Measurements from ENCODE around the gene NTRK1. TPM values are rescaled to one million over a fixed set of nuclear protein-coding genes. Genes with fewer than 3 reads are reported as not detected.
A peak's percentile ranks its signal among the peaks of the same experiment; 100 is the strongest.

The NTRK1 gene
- total and polyA plus RNA-seq, 9 donors, result 0.35 to 1.9 (median 0.88) TPM

- H3K27me3 ChIP-seq (ENCODE audit: control insufficient read depth, insufficient read depth, low read length), result peaks cover 42% of the 10 kb centered on the region
- peaks cover 59% of the 10 kb centered on the region for H3K4me1 ChIP-seq (ENCODE audit: control insufficient read depth, insufficient read depth, low read length)
- no peak for DNase-seq
- 48% methylated on average over 3 of the region's 3 CpGs for WGBS (ENCODE audit: insufficient coverage)
- H3K36me3 ChIP-seq (ENCODE audit: control insufficient read depth, insufficient read depth, low read length), result no peaks in the 10 kb centered on the region
- H3K27ac ChIP-seq (ENCODE audit: low read length), result no peak overlapping the region
- H3K9me3 ChIP-seq (replicated peaks; ENCODE audit: control insufficient read depth, low read depth, low read length), result no peaks in the 10 kb centered on the region
- H3K4me3 ChIP-seq (ENCODE audit: low read length), result no peak overlapping the region
These were observed 6.0 kb upstream of the NTRK1 start for GRCh38 chr1:156854634-156855033.

DNA sequence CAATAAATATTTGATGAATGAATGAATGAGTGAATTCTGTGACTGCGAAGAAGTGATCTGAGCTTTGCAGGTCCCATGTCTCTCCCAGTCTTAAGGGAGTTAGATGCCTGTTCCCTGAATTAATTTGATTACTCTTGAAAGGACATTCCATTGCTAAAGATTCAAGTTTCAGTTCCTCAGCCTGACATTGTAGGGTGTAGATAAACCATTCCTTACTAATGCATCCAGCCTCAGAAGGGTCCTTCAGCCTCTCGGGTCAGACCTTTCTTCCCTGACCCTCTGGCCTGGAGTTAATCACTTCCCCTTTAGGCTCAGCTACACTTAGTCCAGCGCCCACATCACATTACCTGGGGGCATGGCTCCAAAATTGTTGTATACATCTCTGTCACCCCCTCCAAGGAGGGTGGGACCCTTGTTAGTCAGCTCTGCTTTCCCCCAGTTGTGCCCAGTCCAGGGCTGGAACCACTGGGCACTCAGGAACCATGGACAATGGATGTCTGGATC is 4.3 kb upstream of the NTRK1 start:
- H3K27ac ChIP-seq (ENCODE audit: low read length), result no peak overlapping the region
- whole genome bisulfite sequencing (ENCODE audit: insufficient coverage), result 43% methylated on average over 1 of the region's 3 CpGs
- H3K36me3 ChIP-seq (ENCODE audit: control insufficient read depth, insufficient read depth, low read length), result no peaks in the 10 kb centered on the region
- no peak for DNase-seq
- no peaks in the 10 kb centered on the region for H3K9me3 ChIP-seq (replicated peaks; ENCODE audit: control insufficient read depth, low read depth, low read length)
- peaks cover 72% of the 10 kb centered on the region for H3K4me1 ChIP-seq (ENCODE audit: control insufficient read depth, insufficient read depth, low read length)
- H3K4me3 ChIP-seq (ENCODE audit: low read length), result no peak overlapping the region
- H3K27me3 ChIP-seq (ENCODE audit: control insufficient read depth, insufficient read depth, low read length), result peaks cover 52% of the 10 kb centered on the region

DNA sequence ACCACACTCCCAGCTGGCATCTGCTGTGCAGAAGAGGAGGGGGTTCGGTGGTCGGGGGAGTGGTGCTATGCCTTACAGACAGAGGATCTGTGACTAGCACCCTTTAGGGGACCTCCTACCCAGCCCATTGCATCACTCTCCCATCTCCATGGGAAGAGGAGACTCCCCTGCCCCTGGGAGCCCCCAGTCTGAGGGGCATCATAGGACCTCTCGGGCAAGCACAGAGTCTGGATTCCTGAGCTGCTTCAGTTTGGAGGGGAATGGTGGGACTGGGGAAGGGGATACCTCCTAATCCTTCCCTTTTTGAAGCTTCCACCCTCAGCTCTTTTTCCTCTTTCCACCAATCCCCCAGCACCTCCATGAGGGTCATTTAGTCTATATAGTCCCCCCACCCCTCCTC is 3.1 kb upstream of the NTRK1 start:
- Histone ChIP-seq H3K27ac (ENCODE audit: low read length) (no peak overlapping the region), H3K36me3 (ENCODE audit: control insufficient read depth, insufficient read depth, low read length) (no peaks in the 10 kb centered on the region), H3K27me3 (ENCODE audit: control insufficient read depth, insufficient read depth, low read length) (peaks cover 61% of the 10 kb centered on the region), H3K9me3 (replicated peaks; ENCODE audit: control insufficient read depth, low read depth, low read length) (no peaks in the 10 kb centered on the region), H3K4me3 (ENCODE audit: low read length) (no peak overlapping the region), H3K4me1 (ENCODE audit: control insufficient read depth, insufficient read depth, low read length) (peaks cover 64% of the 10 kb centered on the region)
- DNase-seq, result no peak
- WGBS (ENCODE audit: insufficient coverage), result no CpG with 5 or more reads among the region's 3 CpGs

DNA sequence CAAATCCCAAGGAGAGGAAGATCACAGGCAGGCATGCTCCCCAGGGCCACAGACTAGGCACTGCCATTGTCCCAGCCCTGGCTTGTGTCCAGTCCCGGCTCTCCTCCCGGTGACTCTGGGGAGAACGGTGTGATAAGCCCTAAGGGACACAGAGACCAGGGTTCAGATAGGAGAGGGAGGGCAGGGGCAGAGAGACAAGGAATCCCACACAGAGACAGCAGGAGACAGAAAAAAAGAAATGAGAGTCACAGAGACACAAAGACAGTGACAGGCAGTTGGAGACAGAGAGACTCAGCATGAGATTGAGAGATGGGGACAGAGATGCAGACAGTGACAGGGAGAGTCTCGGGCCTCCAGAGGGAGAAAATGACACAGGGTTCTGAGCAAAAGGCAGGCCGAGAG is 2.1 kb upstream of the NTRK1 start:
- Histone ChIP-seq H3K4me3 (ENCODE audit: low read length) (no peak overlapping the region), H3K36me3 (ENCODE audit: control insufficient read depth, insufficient read depth, low read length) (no peaks in the 10 kb centered on the region), H3K27ac (ENCODE audit: low read length) (peak overlapping the region; percentile 13), H3K27me3 (ENCODE audit: control insufficient read depth, insufficient read depth, low read length) (peaks cover 72% of the 10 kb centered on the region), H3K4me1 (ENCODE audit: control insufficient read depth, insufficient read depth, low read length) (peaks cover 53% of the 10 kb centered on the region), H3K9me3 (replicated peaks; ENCODE audit: control insufficient read depth, low read depth, low read length) (no peaks in the 10 kb centered on the region)
- no peak for DNase-seq
- 10% methylated on average over 5 of the region's 5 CpGs for WGBS (ENCODE audit: insufficient coverage)

DNA sequence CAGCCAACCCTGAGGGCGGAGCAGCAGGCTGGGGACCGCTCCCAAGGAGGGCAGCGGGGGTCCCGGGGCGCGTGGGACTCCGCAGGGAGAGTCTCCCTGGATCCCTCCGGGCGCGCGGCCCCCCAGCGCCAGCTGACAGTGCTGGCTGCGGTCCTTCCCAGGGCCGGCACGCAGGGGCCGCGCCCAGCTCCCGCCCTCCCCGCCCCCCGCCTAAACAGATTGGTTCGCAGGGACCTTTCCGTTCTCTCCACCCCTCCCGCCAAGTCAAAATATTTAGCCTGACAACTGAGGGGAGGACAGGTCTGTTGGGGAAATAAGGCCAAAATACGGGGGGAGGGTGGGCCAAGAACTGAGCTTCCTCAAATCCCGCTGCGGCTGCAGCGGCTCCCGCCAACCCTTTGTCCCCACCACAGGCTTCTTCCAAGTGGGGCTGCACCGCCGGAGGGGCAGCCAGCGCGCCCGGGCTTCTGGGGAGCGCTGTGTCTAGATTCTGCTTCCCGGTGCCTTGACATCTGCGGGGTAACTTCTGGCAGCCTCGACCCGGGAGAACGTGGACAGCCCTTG is 1.6 kb upstream of the NTRK1 start, which contains the start of gene INSRR:
INSRR (minus strand) TSS at position 159 of the 564 bp plus-strand sequence. CDS start 496 bp downstream, outside the sequence.
- Histone ChIP-seq H3K27me3 (ENCODE audit: control insufficient read depth, insufficient read depth, low read length) (peaks cover 76% of the 10 kb centered on the region), H3K4me1 (ENCODE audit: control insufficient read depth, insufficient read depth, low read length) (peaks cover 49% of the 10 kb centered on the region), H3K36me3 (ENCODE audit: control insufficient read depth, insufficient read depth, low read length) (no peaks in the 10 kb centered on the region), H3K9me3 (replicated peaks; ENCODE audit: control insufficient read depth, low read depth, low read length) (no peaks in the 10 kb centered on the region), H3K4me3 (ENCODE audit: low read length) (peak within 1 kb of the TSS; percentile 34), H3K27ac (ENCODE audit: low read length) (peak within 1 kb of the TSS; percentile 20)
- peak; percentile 60 for DNase-seq
- WGBS (ENCODE audit: insufficient coverage), result 2% methylated on average over 29 of the region's 39 CpGs

GRCh38 chr1:156859523-156860112 is 1.0 kb upstream of the NTRK1 start:
- H3K4me3 ChIP-seq (ENCODE audit: low read length), result peak overlapping the region; percentile 34
- peaks cover 43% of the 10 kb centered on the region for H3K4me1 ChIP-seq (ENCODE audit: control insufficient read depth, insufficient read depth, low read length)
- H3K27ac ChIP-seq (ENCODE audit: low read length), result no peak overlapping the region
- peaks cover 82% of the 10 kb centered on the region for H3K27me3 ChIP-seq (ENCODE audit: control insufficient read depth, insufficient read depth, low read length)
- 1% methylated on average over 26 of the region's 33 CpGs for WGBS (ENCODE audit: insufficient coverage)
- no peaks in the 10 kb centered on the region for H3K36me3 ChIP-seq (ENCODE audit: control insufficient read depth, insufficient read depth, low read length)
- no peaks in the 10 kb centered on the region for H3K9me3 ChIP-seq (replicated peaks; ENCODE audit: control insufficient read depth, low read depth, low read length)
- DNase-seq, result peak; percentile 44

GRCh38 chr1:156860113-156860627 is 495 bp upstream of the NTRK1 start:
- DNase-seq, result peak; percentile 63
- 0% methylated on average over 34 of the region's 35 CpGs for WGBS (ENCODE audit: insufficient coverage)
- H3K4me3 ChIP-seq (ENCODE audit: low read length), result peak overlapping the region; percentile 36

DNA sequence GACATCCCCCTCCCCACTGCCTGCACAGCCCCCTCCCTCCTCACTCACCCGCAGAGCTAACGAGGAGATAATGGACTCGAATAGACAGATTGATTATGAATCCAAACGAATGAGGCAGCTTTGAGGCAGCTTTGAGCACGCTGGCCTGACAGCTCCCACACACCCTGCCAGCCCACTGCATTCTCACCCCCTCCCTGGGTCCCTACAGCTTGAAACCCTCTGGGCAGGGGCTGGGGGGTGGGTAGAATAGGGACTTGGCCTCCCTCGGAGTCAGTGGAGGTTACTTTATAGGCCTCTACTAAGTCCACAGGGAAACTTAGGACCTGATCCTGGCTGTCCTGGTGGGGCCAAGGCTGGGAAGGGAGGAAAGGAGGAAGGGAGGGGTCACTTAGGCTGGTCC is 1.9 kb downstream of the NTRK1 start:
- Histone ChIP-seq H3K27me3 (ENCODE audit: control insufficient read depth, insufficient read depth, low read length) (peaks cover 74% of the 10 kb centered on the region), H3K4me1 (ENCODE audit: control insufficient read depth, insufficient read depth, low read length) (peaks cover 45% of the 10 kb centered on the region), H3K36me3 (ENCODE audit: control insufficient read depth, insufficient read depth, low read length) (no peaks in the 10 kb centered on the region), H3K27ac (ENCODE audit: low read length) (no peak overlapping the region), H3K4me3 (ENCODE audit: low read length) (no peak overlapping the region), H3K9me3 (replicated peaks; ENCODE audit: control insufficient read depth, low read depth, low read length) (no peaks in the 10 kb centered on the region)
- no CpG with 5 or more reads among the region's 6 CpGs for WGBS (ENCODE audit: insufficient coverage)
- no peak for DNase-seq

More at GRCh38 chr1:156860113-156860627, 495 bp upstream of the NTRK1 start:
- Histone ChIP-seq H3K36me3 (ENCODE audit: control insufficient read depth, insufficient read depth, low read length) (no peaks in the 10 kb centered on the region), H3K27me3 (ENCODE audit: control insufficient read depth, insufficient read depth, low read length) (peaks cover 86% of the 10 kb centered on the region), H3K27ac (ENCODE audit: low read length) (peak overlapping the region; percentile 51), H3K4me1 (ENCODE audit: control insufficient read depth, insufficient read depth, low read length) (peaks cover 39% of the 10 kb centered on the region), H3K9me3 (replicated peaks; ENCODE audit: control insufficient read depth, low read depth, low read length) (no peaks in the 10 kb centered on the region)

DNA sequence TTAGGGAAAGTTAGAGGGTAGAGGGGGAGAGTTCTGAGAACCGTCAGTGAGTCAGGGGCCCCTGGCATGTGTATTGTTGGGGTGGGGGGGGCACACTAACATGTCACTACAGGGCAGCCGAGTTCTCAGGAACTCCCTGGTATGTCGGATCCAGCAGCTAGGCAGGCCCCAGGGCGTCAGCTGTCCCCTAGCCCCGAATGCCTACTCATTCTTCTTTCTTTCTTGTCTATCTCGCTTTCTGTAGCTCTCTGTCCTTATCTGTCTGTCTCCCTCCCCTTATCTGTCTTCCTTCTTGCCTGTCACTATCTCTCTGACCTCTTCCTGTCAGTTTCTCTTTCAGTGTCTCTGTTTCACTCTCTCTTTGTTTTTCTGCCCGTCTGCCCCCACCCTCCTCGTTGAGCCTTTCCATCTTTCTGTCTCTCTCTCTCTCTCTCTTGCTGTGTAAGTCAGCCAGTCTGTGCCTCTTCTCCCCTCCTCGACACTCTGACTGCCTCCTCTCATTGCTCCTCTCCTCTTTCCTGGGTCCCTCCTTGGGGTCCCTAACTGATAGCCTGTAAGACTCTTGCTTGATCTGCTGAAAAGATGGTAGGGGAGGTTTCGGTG is 2.4 kb downstream of the NTRK1 start:
- DNase-seq, result no peak
- 63% methylated on average over 8 of the region's 10 CpGs for WGBS (ENCODE audit: insufficient coverage)
- Histone ChIP-seq H3K4me1 (ENCODE audit: control insufficient read depth, insufficient read depth, low read length) (peaks cover 43% of the 10 kb centered on the region), H3K4me3 (ENCODE audit: low read length) (no peak overlapping the region), H3K9me3 (replicated peaks; ENCODE audit: control insufficient read depth, low read depth, low read length) (no peaks in the 10 kb centered on the region), H3K36me3 (ENCODE audit: control insufficient read depth, insufficient read depth, low read length) (no peaks in the 10 kb centered on the region), H3K27me3 (ENCODE audit: control insufficient read depth, insufficient read depth, low read length) (peaks cover 68% of the 10 kb centered on the region), H3K27ac (ENCODE audit: low read length) (no peak overlapping the region)

GRCh38 chr1:156863631-156864030 is 3.0 kb downstream of the NTRK1 start:
- H3K27ac ChIP-seq (ENCODE audit: low read length), result no peak overlapping the region
- H3K4me1 ChIP-seq (ENCODE audit: control insufficient read depth, insufficient read depth, low read length), result peaks cover 37% of the 10 kb centered on the region
- no peak overlapping the region for H3K4me3 ChIP-seq (ENCODE audit: low read length)
- no peak for DNase-seq
- H3K36me3 ChIP-seq (ENCODE audit: control insufficient read depth, insufficient read depth, low read length), result no peaks in the 10 kb centered on the region
- H3K27me3 ChIP-seq (ENCODE audit: control insufficient read depth, insufficient read depth, low read length), result peaks cover 63% of the 10 kb centered on the region
- no peaks in the 10 kb centered on the region for H3K9me3 ChIP-seq (replicated peaks; ENCODE audit: control insufficient read depth, low read depth, low read length)
- WGBS (ENCODE audit: insufficient coverage), result 58% methylated on average over 7 of the region's 7 CpGs
